Stimulated activated CD4-positive, alpha-beta T cell treated with anti-CD3 and anti-CD28 coated beads, Interleukin-12 subunit alpha, Interleukin-12 subunit beta, amount 100 ng/mL, for 48 hours (primary cell): ENCODE measurements around the gene PHF24.
"Not testable (repeated sequence)": the region's sequence is repeated elsewhere in the genome, so short reads cannot be mapped to it uniquely, and the experiment has no call there.

ENCODE experiments used
- DNase-seq, 3 donors: peaks; one replicate each; pipeline ENCODE4 v3.0.0-alpha.2; 2020; ENCODE audit warnings: low read depth in 2 of 3, low spot score in 1 of 3

The PHF24 gene

GRCh38 chr9:34996181-34996904 is 38.3 kb downstream of the PHF24 start:
- no peak for DNase-seq

- DNase-seq, result no peak
Measured at GRCh38 chr9:34996905-34997279, 38.8 kb downstream of the PHF24 start.

GRCh38 chr9:34997379-34997781 is 39.3 kb downstream of the PHF24 start:
- no peak for DNase-seq

GRCh38 chr9:34998266-34998665 is 40.2 kb downstream of the PHF24 start:
- no peak for DNase-seq

GRCh38 chr9:34999576-34999975 is 41.5 kb downstream of the PHF24 start:
- DNase-seq, result no peak

- no peak for DNase-seq
Measured at GRCh38 chr9:35000535-35001284, 42.6 kb downstream of the PHF24 start.

GRCh38 chr9:35001285-35001677 is 43.2 kb downstream of the PHF24 start:
- DNase-seq, result no peak

GRCh38 chr9:35001803-35002502 is 43.9 kb downstream of the PHF24 start:
- no peak for DNase-seq

GRCh38 chr9:35002623-35003022 is 44.5 kb downstream of the PHF24 start:
- no peak for DNase-seq

GRCh38 chr9:35004299-35004698 is 46.2 kb downstream of the PHF24 start:
- DNase-seq, result not testable (repeated sequence)

- no peak for DNase-seq
Measured at GRCh38 chr9:35010351-35010958, 52.4 kb downstream of the PHF24 start.

- DNase-seq, result no peak
Measured at GRCh38 chr9:35014517-35014916, 56.4 kb downstream of the PHF24 start.

- DNase-seq, result not testable (repeated sequence)
Measured at GRCh38 chr9:35023443-35023842, 65.4 kb downstream of the PHF24 start.

GRCh38 chr9:35026671-35027070 is 68.6 kb downstream of the PHF24 start:
- no peak for DNase-seq

GRCh38 chr9:35027374-35027773 is 69.3 kb downstream of the PHF24 start:
- no peak for DNase-seq

- DNase-seq, result no peak
Measured at GRCh38 chr9:35027860-35028259, 69.8 kb downstream of the PHF24 start.

GRCh38 chr9:35028341-35028740 is 70.3 kb downstream of the PHF24 start:
- no peak for DNase-seq

- no peak for DNase-seq
Measured at GRCh38 chr9:35029241-35029640, 71.2 kb downstream of the PHF24 start.

- DNase-seq, result no peak
Measured at GRCh38 chr9:35029852-35030251, 71.8 kb downstream of the PHF24 start.
